Neural cell (in vitro differentiated cells): ENCODE results near the gene NEIL1. TPM values are rescaled to one million over a fixed set of nuclear protein-coding genes. Genes with fewer than 3 reads are reported as not detected.

Source experiments
- H2AFZ ChIP-seq: fragments of 200-600, 300-800 bp; sonication (generic), shearing (Covaris generic); 2 replicates; pipeline ENCODE4 v1.6.0; 2014; ENCODE audit warnings: low read depth, mild to moderate bottlenecking, antibody characterized with exemption, low read length, moderate library complexity
- H3F3A ChIP-seq: fragments of 200-600 bp; shearing (Covaris generic); 2 replicates; pipeline ENCODE4 v1.6.1; 2016; ENCODE audit warnings: mild to moderate bottlenecking, moderate library complexity, mixed read lengths, antibody characterized with exemption, low read length; ENCODE audit not compliant: insufficient read depth, poor library complexity, severe bottlenecking
- H3K27ac ChIP-seq: fragments of 200-600, 300-800 bp; sonication (generic), shearing (Covaris generic); 2 replicates; pipeline ENCODE4 v1.5.1; 2014; ENCODE audit warnings: mild to moderate bottlenecking, low read length, moderate library complexity
- H3K27me3 ChIP-seq: fragments of 300-800, 200-600 bp; sonication (generic), shearing (Covaris generic); 2 replicates; pipeline ENCODE4 v1.6.0; 2014; ENCODE audit warnings: mild to moderate bottlenecking, low read depth, low read length, moderate library complexity; ENCODE audit not compliant: insufficient read depth
- H3K36me3 ChIP-seq: fragments of 300-800, 200-600 bp; sonication (generic), shearing (Covaris generic); 2 replicates; pipeline ENCODE4 v1.5.1; 2014; ENCODE audit warnings: mild to moderate bottlenecking, antibody characterized with exemption, low read length, moderate library complexity; ENCODE audit not compliant: insufficient read depth
- H3K4me2 ChIP-seq: fragments of 300-800, 200-600 bp; sonication (generic), shearing (Covaris generic); 2 replicates; pipeline ENCODE4 v1.6.0; 2014; ENCODE audit warnings: mild to moderate bottlenecking, low read length
- H3K4me3 ChIP-seq: fragments of 300-800, 200-600 bp; sonication (generic), shearing (Covaris generic); 2 replicates; pipeline ENCODE4 v1.5.1; 2014; ENCODE audit warnings: mild to moderate bottlenecking, low read length, moderate library complexity
- H3K79me2 ChIP-seq: fragments of 200-600 bp; shearing (Covaris generic); replicated peaks from 2 replicates; pipeline ENCODE4 v1.6.0; 2014; ENCODE audit warnings: mild to moderate bottlenecking, low read length, moderate library complexity; ENCODE audit not compliant: insufficient read depth
- H3K9ac ChIP-seq: fragments of 300-800, 200-600 bp; sonication (generic), shearing (Covaris generic); 2 replicates; pipeline ENCODE4 v1.6.1; 2016; ENCODE audit warnings: mild to moderate bottlenecking, low read length, mixed read lengths
- H3K9me2 ChIP-seq: fragments of 200-600 bp; shearing (Covaris generic); 2 replicates; pipeline ENCODE4 v1.6.1; 2016; ENCODE audit warnings: mild to moderate bottlenecking, low read length, mixed read lengths; ENCODE audit not compliant: insufficient read depth
- H3K9me3 ChIP-seq: fragments of 200-600, 300-800 bp; sonication (generic), shearing (Covaris generic); 2 replicates; pipeline ENCODE4 v1.6.1; 2016; ENCODE audit warnings: mild to moderate bottlenecking, mixed run types, low read length, moderate library complexity, mixed read lengths
- H4K20me1 ChIP-seq: fragments of 200-600 bp; shearing (Covaris generic); 2 replicates; pipeline ENCODE4 v1.6.1; 2016; ENCODE audit warnings: mild to moderate bottlenecking, mixed run types; ENCODE audit not compliant: insufficient read depth
- CTCF ChIP-seq: fragments of 450-650 bp; IDR thresholded peaks from 2 replicates; pipeline ENCODE4 v1.5.1; 2014; ENCODE audit warnings: antibody characterized with exemption, mild to moderate bottlenecking, moderate library complexity; ENCODE audit not compliant: poor library complexity, severe bottlenecking
- EP300 ChIP-seq: fragments of 450-650 bp; conservative IDR thresholded peaks from 2 replicates; pipeline ENCODE4 v1.6.1; 2014; ENCODE audit warnings: antibody characterized with exemption, mild to moderate bottlenecking, moderate library complexity; ENCODE audit not compliant: poor library complexity, severe bottlenecking
- EZH2 ChIP-seq: fragments of 200-600, 300-800 bp; shearing (Covaris generic), sonication (generic); IDR thresholded peaks from 2 replicates; pipeline ENCODE4 v1.6.1; 2014; ENCODE audit warnings: antibody characterized with exemption, low read length, borderline replicate concordance, mild to moderate bottlenecking; ENCODE audit not compliant: insufficient read depth, poor library complexity, severe bottlenecking
- MXI1 ChIP-seq: fragments of 450-650 bp; conservative IDR thresholded peaks from 2 replicates; pipeline ENCODE4 v1.6.1; 2014; ENCODE audit warnings: antibody characterized with exemption, mild to moderate bottlenecking; ENCODE audit not compliant: poor library complexity, severe bottlenecking
- POLR2AphosphoS5 ChIP-seq: IDR thresholded peaks from 2 replicates; pipeline ENCODE4 v1.6.1; 2012
- RAD21 ChIP-seq: fragments of 450-650 bp; conservative IDR thresholded peaks from 2 replicates; pipeline ENCODE4 v1.6.1; 2014; ENCODE audit warnings: antibody characterized with exemption, mild to moderate bottlenecking, moderate library complexity
- REST ChIP-seq: IDR thresholded peaks from 2 replicates; pipeline ENCODE4 v1.6.1; 2012; ENCODE audit warnings: borderline replicate concordance
- SMC3 ChIP-seq: fragments of 450-650 bp; conservative IDR thresholded peaks from 2 replicates; pipeline ENCODE4 v1.6.1; 2014; ENCODE audit warnings: antibody characterized with exemption, mild to moderate bottlenecking, moderate library complexity; ENCODE audit not compliant: poor library complexity
- TAF1 ChIP-seq: IDR thresholded peaks from 2 replicates; pipeline ENCODE4 v1.6.1; 2012; ENCODE audit warnings: low read depth
- polyA plus RNA-seq: library from polyadenylated mRNA; depleted of rRNA; stranded (reverse); fragments of >200 nt; gene quantifications from 2 replicates; pipeline ENCODE4 v1.2.3, GENCODE V29; 2014

Gene NEIL1
- polyA plus RNA-seq, 1 donor from 2014 or later: 18.6 TPM

- Histone ChIP-seq H3K9me3 (no peaks in the 10 kb centered on the region), H4K20me1 (no peaks in the 10 kb centered on the region), H3K9me2 (no peaks in the 10 kb centered on the region), H3K9ac (no peak overlapping the region), H3K36me3 (peaks cover 7% of the 10 kb centered on the region), H3K4me2 (no peak overlapping the region), H3K27ac (no peak overlapping the region), H2AFZ (no peak overlapping the region), H3F3A (no peaks in the 10 kb centered on the region), H3K79me2 (no peaks in the 10 kb centered on the region), H3K27me3 (no peaks in the 10 kb centered on the region), H3K4me3 (no peak overlapping the region)
- TF ChIP-seq MXI1 (no peak), SMC3 (no peak), EP300 (no peak), POLR2AphosphoS5 (no peak), EZH2 (no peak), CTCF (no peak), RAD21 (no peak), REST (no peak), TAF1 (no peak)
Observed at GRCh38 chr15:75389791-75390382, 43.0 kb downstream of the NEIL1 start.

- Histone ChIP-seq H3K9me3 (no peaks in the 10 kb centered on the region), H3K4me3 (no peak overlapping the region), H3K36me3 (no peaks in the 10 kb centered on the region), H3K27me3 (no peaks in the 10 kb centered on the region), H3K9me2 (no peaks in the 10 kb centered on the region), H4K20me1 (no peaks in the 10 kb centered on the region), H3K9ac (no peak overlapping the region), H3F3A (no peaks in the 10 kb centered on the region), H3K27ac (no peak overlapping the region), H2AFZ (no peak overlapping the region), H3K79me2 (no peaks in the 10 kb centered on the region), H3K4me2 (no peak overlapping the region)
- no peak for TF ChIP-seq TAF1
- TF ChIP-seq EP300: no peak
- no peak for TF ChIP-seq POLR2AphosphoS5
- TF ChIP-seq MXI1: no peak
- TF ChIP-seq EZH2: no peak
- no peak for TF ChIP-seq REST
- TF ChIP-seq RAD21: no peak
- TF ChIP-seq SMC3: no peak
- no peak for TF ChIP-seq CTCF
Observed at GRCh38 chr15:75397494-75397893, 50.7 kb downstream of the NEIL1 start.
